Measurements from ENCODE around the gene PCDH20.

- TF ChIP-seq CTCF (IDR thresholded peaks at IDR 0.05) (no peak), POLR2A (IDR thresholded peaks at IDR 0.05) (no peak)
Observed at GRCh38 chr13:61423915-61424314, 8.3 kb upstream of the PCDH20 start.

Data from lower leg skin (tissue), 3 donors.